GM21423 (cell line): ENCODE data around the gene SIMC1.
"Not testable (repeated sequence)": the region's sequence is repeated elsewhere in the genome, so short reads cannot be mapped to it uniquely, and the experiment has no call there.

Experiments
- ATAC-seq: cut with Tn5 transposase; IDR thresholded peaks from one replicate; pipeline ENCODE4 v1.9.1; 2021; ENCODE audit warnings: mild to moderate bottlenecking, moderate library complexity; ENCODE audit not compliant: unreplicated experiment

SIMC1 gene

GRCh38 chr5:176290057-176290840 lies 52.0 kb downstream of the SIMC1 start:
- not testable (repeated sequence) for ATAC-seq

- not testable (repeated sequence) for ATAC-seq
Observed at GRCh38 chr5:176305356-176305755, 67.1 kb downstream of the SIMC1 start.

- no peak for ATAC-seq
Observed at GRCh38 chr5:176317534-176318374, 79.5 kb downstream of the SIMC1 start.

- ATAC-seq: no peak
Observed at GRCh38 chr5:176319827-176320554, 81.8 kb downstream of the SIMC1 start.

GRCh38 chr5:176320577-176320976 lies 82.4 kb downstream of the SIMC1 start:
- no peak for ATAC-seq

- ATAC-seq: no peak
Observed at GRCh38 chr5:176334031-176334770, 96.0 kb downstream of the SIMC1 start.

GRCh38 chr5:176337913-176338312 lies 99.7 kb downstream of the SIMC1 start:
- no peak for ATAC-seq

GRCh38 chr5:176339304-176339703 lies 101.1 kb downstream of the SIMC1 start:
- ATAC-seq: no peak

- no peak for ATAC-seq
Observed at GRCh38 chr5:176341325-176342157, 103.3 kb downstream of the SIMC1 start.

- ATAC-seq: no peak
Observed at GRCh38 chr5:176342158-176342483, 103.9 kb downstream of the SIMC1 start.

- no peak for ATAC-seq
Observed at GRCh38 chr5:176342766-176343458, 104.7 kb downstream of the SIMC1 start.

GRCh38 chr5:176350416-176350815 lies 112.2 kb downstream of the SIMC1 start:
- no peak for ATAC-seq

- no peak for ATAC-seq
Observed at GRCh38 chr5:176352116-176352878, 114.1 kb downstream of the SIMC1 start.

GRCh38 chr5:176353533-176353932 lies 115.3 kb downstream of the SIMC1 start:
- no peak for ATAC-seq

GRCh38 chr5:176355400-176356178 lies 117.4 kb downstream of the SIMC1 start:
- no peak for ATAC-seq

GRCh38 chr5:176356179-176356566 lies 117.9 kb downstream of the SIMC1 start:
- no peak for ATAC-seq

GRCh38 chr5:176359658-176360057 lies 121.4 kb downstream of the SIMC1 start:
- ATAC-seq: no peak

GRCh38 chr5:176360894-176361436 lies 122.7 kb downstream of the SIMC1 start:
- no peak for ATAC-seq
